ENCODE results near the gene C16orf96.

C16orf96 gene

DNA sequence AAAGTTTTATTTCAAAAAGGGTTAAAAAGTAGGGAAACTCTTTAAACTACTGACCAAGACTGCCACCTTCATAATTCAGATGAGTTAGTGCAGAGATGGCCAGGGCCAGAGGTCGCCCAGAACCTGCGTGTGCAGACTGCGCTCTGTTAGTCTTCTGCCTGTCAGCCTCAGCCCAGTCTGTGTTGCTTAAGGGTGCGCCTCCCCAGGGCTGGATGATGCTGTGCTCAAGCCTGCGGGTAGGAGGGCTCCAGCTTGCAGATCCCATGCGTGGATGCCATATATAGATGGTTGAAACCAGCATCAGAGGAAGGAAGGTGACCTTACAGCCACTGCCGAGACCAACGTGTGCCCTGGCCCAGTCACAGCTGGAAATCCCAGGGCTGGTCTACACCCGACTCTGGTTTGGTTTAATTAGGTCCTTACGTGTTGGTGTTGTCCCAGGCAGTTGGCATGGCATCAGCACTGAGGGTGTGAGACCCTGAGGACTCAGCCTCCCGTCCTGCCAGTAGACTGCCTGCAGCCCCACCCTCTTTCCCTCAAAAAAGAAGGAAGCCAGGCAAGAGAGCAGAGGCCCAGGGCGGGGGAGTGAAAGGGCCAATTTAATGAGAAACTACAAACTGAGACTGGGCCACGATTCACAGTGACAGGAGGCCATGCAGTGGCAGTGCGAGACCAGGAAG lies 45.3 kb upstream of the C16orf96 start:
- no peak overlapping the region for H2AFZ ChIP-seq (ENCODE audit: low read depth, low read length)
- no peak overlapping the region for H3K4me3 ChIP-seq (ENCODE audit: low read depth in 1 of 2, low read length in 2 of 2)
- ATAC-seq (ENCODE audit: insufficient read depth, low read depth) (no peak), DNase-seq (no peak)
- no peak overlapping the region for H3K4me2 ChIP-seq (ENCODE audit: insufficient read depth, low read length)
- H4K20me1 ChIP-seq (ENCODE audit: insufficient read depth, low read length): peaks cover 11% of the 10 kb centered on the region; the same call in 1 of the 2 replicates
- H3K27ac ChIP-seq (ENCODE audit: low read length): no peak overlapping the region
- H3K79me2 ChIP-seq (ENCODE audit: insufficient read depth, low read length): no peaks in the 10 kb centered on the region
- no peak overlapping the region for H3K9ac ChIP-seq (ENCODE audit: low read depth, low read length)
- TF ChIP-seq, protein P1, sequence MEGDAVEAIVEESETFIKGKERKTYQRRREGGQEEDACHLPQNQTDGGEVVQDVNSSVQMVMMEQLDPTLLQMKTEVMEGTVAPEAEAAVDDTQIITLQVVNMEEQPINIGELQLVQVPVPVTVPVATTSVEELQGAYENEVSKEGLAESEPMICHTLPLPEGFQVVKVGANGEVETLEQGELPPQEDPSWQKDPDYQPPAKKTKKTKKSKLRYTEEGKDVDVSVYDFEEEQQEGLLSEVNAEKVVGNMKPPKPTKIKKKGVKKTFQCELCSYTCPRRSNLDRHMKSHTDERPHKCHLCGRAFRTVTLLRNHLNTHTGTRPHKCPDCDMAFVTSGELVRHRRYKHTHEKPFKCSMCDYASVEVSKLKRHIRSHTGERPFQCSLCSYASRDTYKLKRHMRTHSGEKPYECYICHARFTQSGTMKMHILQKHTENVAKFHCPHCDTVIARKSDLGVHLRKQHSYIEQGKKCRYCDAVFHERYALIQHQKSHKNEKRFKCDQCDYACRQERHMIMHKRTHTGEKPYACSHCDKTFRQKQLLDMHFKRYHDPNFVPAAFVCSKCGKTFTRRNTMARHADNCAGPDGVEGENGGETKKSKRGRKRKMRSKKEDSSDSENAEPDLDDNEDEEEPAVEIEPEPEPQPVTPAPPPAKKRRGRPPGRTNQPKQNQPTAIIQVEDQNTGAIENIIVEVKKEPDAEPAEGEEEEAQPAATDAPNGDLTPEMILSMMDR (IDR thresholded peaks at IDR 0.05; ENCODE audit: borderline replicate concordance, extremely low read depth, low read length, poor library complexity, severe bottlenecking): no peak
- no peak for TF ChIP-seq EZH2 (IDR thresholded peaks at IDR 0.05; ENCODE audit: borderline replicate concordance, low read depth, low read length, severe bottlenecking)
- H3K9me3 ChIP-seq (ENCODE audit: insufficient read depth, low read length, severe bottlenecking): no peaks in the 10 kb centered on the region
- H3K36me3 ChIP-seq (ENCODE audit: insufficient read depth, low read length): peaks cover 68% of the 10 kb centered on the region
- peaks cover 6% of the 10 kb centered on the region for H3K4me1 ChIP-seq (ENCODE audit: insufficient read depth, low read length)
- no peaks in the 10 kb centered on the region for H3K27me3 ChIP-seq (ENCODE audit: insufficient read depth, low read length, poor library complexity)

DNA sequence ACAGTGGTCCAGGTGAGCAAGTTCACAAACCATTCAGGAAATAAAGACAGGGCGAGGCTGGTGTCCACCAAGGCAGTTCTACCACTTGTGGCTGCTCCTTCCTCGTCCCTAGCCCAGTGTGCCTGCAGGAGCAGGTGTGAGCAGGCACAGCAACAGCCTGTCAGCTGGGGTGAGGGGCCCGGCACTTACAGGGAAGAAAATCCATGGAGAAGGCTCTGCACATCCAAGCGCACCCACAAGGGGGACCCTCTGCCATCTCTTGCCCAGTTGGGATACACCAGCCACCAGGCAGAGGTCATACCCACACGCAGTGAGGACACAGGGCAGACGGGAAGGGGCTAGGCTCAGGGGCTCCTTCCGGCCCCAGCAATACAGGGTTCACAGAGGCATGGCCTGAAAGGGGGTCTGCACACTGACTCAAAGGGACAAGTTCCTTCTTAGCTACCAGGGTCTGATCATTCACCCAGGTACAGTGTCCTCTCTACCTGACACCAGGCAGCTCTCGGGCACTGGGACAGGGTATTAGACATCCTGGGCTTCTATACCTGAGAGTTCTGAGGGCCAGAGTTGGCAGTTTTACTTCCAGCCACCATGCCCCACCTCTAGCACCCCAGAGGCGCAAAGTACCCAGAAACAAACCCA lies 44.6 kb upstream of the C16orf96 start:
- H3K27me3 ChIP-seq (ENCODE audit: insufficient read depth, low read length, poor library complexity): no peaks in the 10 kb centered on the region
- H3K9ac ChIP-seq (ENCODE audit: low read depth, low read length): no peak overlapping the region
- H3K27ac ChIP-seq (ENCODE audit: low read length): no peak overlapping the region
- H3K4me2 ChIP-seq (ENCODE audit: insufficient read depth, low read length): no peak overlapping the region
- TF ChIP-seq, protein P1 (IDR thresholded peaks at IDR 0.05; ENCODE audit: borderline replicate concordance, extremely low read depth, low read length, poor library complexity, severe bottlenecking): peak; percentile 58
- no peak for TF ChIP-seq EZH2 (IDR thresholded peaks at IDR 0.05; ENCODE audit: borderline replicate concordance, low read depth, low read length, severe bottlenecking)
- no peaks in the 10 kb centered on the region for H3K79me2 ChIP-seq (ENCODE audit: insufficient read depth, low read length)
- peak; percentile 33 for DNase-seq
- H4K20me1 ChIP-seq (ENCODE audit: insufficient read depth, low read length): 0 out of 2 replicates have a peak, but pooled peaks cover 5% of the 10 kb centered on the region
- peaks cover 61% of the 10 kb centered on the region for H3K36me3 ChIP-seq (ENCODE audit: insufficient read depth, low read length)
- peak; percentile 56; the same call in 2 of the 3 replicates for ATAC-seq (ENCODE audit: insufficient read depth, low read depth)
- H3K9me3 ChIP-seq (ENCODE audit: insufficient read depth, low read length, severe bottlenecking): no peaks in the 10 kb centered on the region
- H2AFZ ChIP-seq (ENCODE audit: low read depth, low read length): no peak overlapping the region
- H3K4me3 ChIP-seq (ENCODE audit: low read depth in 1 of 2, low read length in 2 of 2): no peak overlapping the region
- peaks cover 6% of the 10 kb centered on the region for H3K4me1 ChIP-seq (ENCODE audit: insufficient read depth, low read length)

DNA sequence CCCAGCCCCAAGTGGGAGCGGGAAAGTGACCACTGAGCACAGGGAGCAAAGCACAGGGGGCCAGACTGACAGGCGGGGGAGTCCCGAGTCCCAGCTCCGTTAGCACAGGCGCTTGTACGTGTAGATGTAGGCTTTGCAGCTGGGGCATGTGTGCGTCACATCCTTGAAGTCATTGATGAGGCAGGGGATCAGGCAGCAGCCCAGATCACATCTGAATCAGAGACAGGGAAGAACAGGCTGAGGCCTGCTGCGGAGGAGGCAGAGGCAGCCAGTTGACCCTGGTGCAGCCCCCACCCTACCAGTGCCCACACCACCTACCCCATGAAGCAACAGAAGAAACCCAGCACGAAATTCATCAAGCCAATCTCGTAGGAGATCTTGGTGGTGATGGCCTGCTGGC lies 43.7 kb upstream of the C16orf96 start:
- no peak overlapping the region for H2AFZ ChIP-seq (ENCODE audit: low read depth, low read length)
- H4K20me1 ChIP-seq (ENCODE audit: insufficient read depth, low read length): 0 out of 2 replicates have a peak, but pooled peaks cover 5% of the 10 kb centered on the region
- H3K79me2 ChIP-seq (ENCODE audit: insufficient read depth, low read length): no peaks in the 10 kb centered on the region
- no peak for DNase-seq
- no peak overlapping the region for H3K9ac ChIP-seq (ENCODE audit: low read depth, low read length)
- H3K4me2 ChIP-seq (ENCODE audit: insufficient read depth, low read length): no peak overlapping the region
- TF ChIP-seq EZH2 (IDR thresholded peaks at IDR 0.05; ENCODE audit: borderline replicate concordance, low read depth, low read length, severe bottlenecking): no peak
- TF ChIP-seq, protein P1 (IDR thresholded peaks at IDR 0.05; ENCODE audit: borderline replicate concordance, extremely low read depth, low read length, poor library complexity, severe bottlenecking): no peak
- H3K27ac ChIP-seq (ENCODE audit: low read length): no peak overlapping the region
- peaks cover 52% of the 10 kb centered on the region for H3K36me3 ChIP-seq (ENCODE audit: insufficient read depth, low read length)
- no peaks in the 10 kb centered on the region for H3K9me3 ChIP-seq (ENCODE audit: insufficient read depth, low read length, severe bottlenecking)
- peaks cover 6% of the 10 kb centered on the region for H3K4me1 ChIP-seq (ENCODE audit: insufficient read depth, low read length)
- H3K4me3 ChIP-seq (ENCODE audit: low read depth in 1 of 2, low read length in 2 of 2): no peak overlapping the region
- no peaks in the 10 kb centered on the region for H3K27me3 ChIP-seq (ENCODE audit: insufficient read depth, low read length, poor library complexity)
- ATAC-seq (ENCODE audit: insufficient read depth, low read depth): no peak
